ENCODE data around the gene CDK5RAP2.

- TF ChIP-seq CTCF (IDR thresholded peaks at IDR 0.05; ENCODE audit: low read depth, low read length) (no peak), EZH2phosphoT487 (IDR thresholded peaks at IDR 0.05; ENCODE audit: low read depth) (no peak)
These were observed 104.6 kb downstream of the CDK5RAP2 start for GRCh38 chr9:120475341-120475740.
